Putamen (tissue), 1 donor: ENCODE measurements around the gene LRRC58.

ENCODE experiments used
- DNase-seq: peaks from one replicate; pipeline ENCODE4 v3.0.0-alpha.2; 2016; ENCODE audit warnings: low spot score

The LRRC58 gene

GRCh38 chr3:120276767-120277166 is 72.4 kb downstream of the LRRC58 start:
- no peak for DNase-seq

GRCh38 chr3:120275618-120276017 is 73.5 kb downstream of the LRRC58 start:
- no peak for DNase-seq

GRCh38 chr3:120274739-120275167 is 74.4 kb downstream of the LRRC58 start:
- DNase-seq, result no peak
